KG1 (cell line): ENCODE data around the gene EFNB3.

Source experiments
- DNase-seq: peaks from one replicate; lab custom pipeline; 2025; lab: John Stamatoyannopoulos, UW

Gene EFNB3

DNA sequence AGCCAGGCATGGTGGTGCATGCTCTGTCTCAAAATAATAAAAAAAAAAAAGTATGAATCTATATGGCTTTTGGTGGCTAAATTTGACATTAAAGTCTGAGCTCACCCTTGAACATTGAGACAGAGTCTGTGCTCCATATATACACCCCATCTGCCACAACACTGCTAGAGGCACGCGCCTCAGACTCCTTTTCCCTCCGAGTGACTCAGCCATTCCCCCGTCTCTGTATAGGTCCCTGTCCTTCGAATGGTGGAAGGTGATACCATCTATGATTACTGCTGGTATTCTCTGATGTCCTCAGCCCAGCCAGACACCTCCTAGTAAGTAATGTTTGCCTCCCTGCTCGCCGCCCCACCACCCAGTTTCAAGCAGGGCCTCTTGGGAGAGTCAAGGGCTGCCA is 4.5 kb upstream of the EFNB3 start:
- DNase-seq = no peak

- no peak for DNase-seq
These were observed 3.3 kb upstream of the EFNB3 start for GRCh38 chr17:7701681-7702080.

DNA sequence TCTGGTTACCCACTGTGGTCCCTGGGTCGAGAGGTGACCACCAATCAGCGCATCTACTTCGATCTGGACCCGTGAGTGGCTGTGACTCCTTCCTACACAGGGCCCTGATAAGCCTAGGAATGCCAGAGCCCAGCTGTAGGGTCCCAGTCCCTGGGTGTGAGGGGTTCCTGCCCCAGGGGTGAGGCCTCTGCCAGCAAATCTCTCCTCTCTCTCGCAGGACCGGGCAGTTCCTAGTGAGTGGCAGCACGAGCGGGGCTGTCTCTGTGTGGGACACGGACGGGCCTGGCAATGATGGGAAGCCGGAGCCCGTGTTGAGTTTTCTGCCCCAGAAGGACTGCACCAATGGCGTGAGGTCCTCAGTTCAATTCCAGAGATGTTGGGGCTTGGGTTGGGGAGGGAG is 2.2 kb upstream of the EFNB3 start:
- no peak for DNase-seq

DNA sequence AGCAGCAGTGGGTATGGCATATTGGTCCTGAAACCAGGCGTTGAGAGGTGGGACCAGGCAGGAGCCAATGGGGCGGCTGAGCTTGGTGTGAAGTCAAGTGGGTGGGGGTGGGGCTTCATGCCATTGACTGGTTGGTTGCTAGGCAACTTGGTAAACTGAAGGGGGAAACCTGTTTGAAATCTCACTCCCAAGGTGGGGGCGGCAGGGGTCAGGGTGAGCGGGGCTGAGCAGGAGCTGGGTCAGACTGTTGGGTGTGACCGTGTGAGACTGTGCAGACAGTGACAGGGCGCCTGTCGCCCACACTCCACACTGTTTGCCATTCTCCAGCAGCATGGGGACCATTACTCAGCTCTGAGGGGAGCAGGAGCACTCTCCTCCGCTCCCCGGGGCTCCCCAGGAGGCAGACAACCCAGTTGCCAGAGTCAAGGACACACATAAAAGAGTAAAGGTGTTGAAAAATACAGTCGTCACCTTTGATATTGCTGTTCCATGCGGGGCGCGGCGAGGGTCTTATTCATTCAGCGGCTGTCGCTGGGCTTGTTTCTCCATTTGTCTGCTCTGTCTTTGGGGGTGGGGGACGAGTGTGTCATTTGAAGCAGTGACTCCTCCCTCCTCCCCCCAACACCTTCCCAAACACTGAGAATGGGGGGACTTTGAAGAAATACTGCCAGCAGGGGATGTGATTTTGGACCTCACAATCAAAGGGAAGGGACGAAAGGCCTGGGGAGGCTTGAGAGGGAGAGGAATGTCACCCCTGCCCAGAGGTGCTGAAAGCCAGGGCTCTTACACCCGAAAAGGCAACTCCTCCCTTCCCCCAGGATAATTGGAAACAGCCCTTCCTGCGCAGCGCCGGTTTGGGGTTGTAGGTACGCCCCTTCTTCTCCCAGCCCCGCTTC is 1.2 kb upstream of the EFNB3 start:
- no peak for DNase-seq

DNA sequence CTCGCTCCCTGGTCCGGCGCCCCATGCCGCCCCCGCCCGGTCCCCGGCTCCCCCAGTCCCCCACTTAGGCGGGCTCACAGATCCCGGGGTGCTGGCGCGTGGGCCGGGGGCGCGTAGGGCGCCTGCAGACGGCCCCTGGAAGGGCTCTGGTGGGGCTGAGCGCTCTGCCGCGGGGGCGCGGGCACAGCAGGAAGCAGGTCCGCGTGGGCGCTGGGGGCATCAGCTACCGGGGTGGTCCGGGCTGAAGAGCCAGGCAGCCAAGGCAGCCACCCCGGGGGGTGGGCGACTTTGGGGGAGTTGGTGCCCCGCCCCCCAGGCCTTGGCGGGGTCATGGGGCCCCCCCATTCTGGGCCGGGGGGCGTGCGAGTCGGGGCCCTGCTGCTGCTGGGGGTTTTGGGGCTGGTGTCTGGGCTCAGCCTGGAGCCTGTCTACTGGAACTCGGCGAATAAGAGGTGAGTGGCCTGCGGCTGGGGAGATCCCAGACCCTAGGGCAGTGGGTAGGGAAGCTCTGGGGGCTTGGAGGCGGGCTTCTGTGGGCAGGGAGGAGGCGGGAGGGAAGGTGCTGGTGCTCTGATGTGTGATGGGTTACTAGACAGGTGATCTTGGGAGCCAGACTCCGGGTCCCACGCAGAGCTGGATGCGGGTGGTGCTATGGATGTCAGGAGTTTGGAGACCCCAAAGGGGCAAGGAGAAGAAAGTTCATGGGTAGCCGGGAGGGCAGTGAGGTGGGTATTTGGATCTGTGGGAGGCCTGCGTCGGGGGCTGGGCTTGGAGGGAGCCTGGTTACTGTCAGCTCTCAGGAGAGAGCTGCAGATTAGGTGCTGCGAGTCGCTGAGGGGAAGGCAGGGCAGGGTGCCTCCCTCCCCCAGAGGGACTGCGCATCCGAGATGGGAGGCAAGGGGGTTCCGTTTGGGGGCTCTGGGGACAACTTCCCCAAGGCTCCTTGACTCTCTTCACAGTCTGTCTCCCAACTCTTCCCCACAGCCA is 560 bp downstream of the EFNB3 start:
- DNase-seq = no peak

DNA sequence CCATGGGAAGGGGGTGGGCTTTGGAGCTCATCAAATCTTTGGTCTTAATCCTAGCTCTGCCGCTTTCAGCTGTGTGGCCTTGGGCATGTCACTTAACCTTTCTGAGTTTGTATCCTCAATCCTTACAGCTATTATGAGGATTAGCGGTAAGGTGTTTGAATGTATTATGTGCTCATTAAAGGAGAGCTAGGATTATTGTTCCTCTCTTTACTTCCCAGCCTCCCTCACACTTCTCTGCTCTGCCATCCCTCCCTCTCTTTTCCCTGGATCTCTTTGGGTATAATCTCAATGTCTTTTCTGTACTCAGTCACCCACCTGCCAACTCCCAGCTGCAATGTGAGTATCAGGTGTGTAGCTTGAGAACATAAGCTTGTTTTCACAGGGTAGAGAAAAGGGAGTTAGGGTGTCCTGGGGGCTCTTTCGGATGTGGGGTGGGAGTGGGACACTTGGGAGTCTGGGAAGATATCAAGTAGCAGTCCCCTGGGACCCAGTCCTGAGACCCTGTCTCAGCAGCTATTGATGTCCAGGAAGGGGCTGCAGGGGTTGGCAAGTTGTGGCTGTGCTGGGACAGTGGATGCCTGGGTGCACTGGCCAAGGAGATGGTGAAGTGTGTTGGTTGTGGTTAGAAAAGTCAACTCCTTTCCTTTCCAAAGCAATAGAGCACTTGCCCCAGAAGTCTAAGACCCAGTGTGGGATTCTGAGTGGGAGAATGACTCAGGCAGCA is 1.8 kb downstream of the EFNB3 start:
- DNase-seq = no peak

GRCh38 chr17:7707446-7707845 is 2.4 kb downstream of the EFNB3 start:
- DNase-seq = no peak

GRCh38 chr17:7707858-7708750 is 3.1 kb downstream of the EFNB3 start:
- no peak for DNase-seq

DNA sequence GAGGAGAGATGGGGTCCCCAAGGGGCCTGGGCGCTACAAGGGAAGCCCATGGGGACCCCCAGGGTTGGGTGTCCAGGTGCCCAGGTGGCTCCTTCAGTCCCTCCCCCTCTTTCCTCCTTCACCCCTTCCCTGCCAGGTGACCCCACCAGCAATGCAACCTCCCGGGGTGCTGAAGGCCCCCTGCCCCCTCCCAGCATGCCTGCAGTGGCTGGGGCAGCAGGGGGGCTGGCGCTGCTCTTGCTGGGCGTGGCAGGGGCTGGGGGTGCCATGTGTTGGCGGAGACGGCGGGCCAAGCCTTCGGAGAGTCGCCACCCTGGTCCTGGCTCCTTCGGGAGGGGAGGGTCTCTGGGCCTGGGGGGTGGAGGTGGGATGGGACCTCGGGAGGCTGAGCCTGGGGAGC is 4.0 kb downstream of the EFNB3 start:
- DNase-seq = no peak

DNA sequence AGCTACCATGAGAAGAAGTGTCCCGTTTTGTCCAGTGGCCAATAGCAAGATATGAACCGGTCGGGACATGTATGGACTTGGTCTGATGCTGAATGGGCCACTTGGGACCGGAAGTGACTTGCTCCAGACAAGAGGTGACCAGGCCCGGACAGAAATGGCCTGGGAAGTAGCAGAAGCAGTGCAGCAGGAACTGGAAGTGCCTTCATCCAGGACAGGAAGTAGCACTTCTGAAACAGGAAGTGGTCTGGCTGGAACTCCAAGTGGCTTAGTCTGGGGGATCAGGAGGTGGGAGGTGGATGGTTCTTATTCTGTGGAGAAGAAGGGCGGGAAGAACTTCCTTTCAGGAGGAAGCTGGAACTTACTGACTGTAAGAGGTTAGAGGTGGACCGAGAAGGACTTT is 5.3 kb downstream of the EFNB3 start:
- DNase-seq = no peak

- no peak for DNase-seq
These were observed 6.2 kb downstream of the EFNB3 start for GRCh38 chr17:7711051-7711755.

GRCh38 chr17:7712111-7712771 is 7.2 kb downstream of the EFNB3 start:
- no peak for DNase-seq

GRCh38 chr17:7713782-7714181 is 8.8 kb downstream of the EFNB3 start:
- DNase-seq = no peak

GRCh38 chr17:7714721-7715594 is 10.0 kb downstream of the EFNB3 start:
- DNase-seq = no peak

DNA sequence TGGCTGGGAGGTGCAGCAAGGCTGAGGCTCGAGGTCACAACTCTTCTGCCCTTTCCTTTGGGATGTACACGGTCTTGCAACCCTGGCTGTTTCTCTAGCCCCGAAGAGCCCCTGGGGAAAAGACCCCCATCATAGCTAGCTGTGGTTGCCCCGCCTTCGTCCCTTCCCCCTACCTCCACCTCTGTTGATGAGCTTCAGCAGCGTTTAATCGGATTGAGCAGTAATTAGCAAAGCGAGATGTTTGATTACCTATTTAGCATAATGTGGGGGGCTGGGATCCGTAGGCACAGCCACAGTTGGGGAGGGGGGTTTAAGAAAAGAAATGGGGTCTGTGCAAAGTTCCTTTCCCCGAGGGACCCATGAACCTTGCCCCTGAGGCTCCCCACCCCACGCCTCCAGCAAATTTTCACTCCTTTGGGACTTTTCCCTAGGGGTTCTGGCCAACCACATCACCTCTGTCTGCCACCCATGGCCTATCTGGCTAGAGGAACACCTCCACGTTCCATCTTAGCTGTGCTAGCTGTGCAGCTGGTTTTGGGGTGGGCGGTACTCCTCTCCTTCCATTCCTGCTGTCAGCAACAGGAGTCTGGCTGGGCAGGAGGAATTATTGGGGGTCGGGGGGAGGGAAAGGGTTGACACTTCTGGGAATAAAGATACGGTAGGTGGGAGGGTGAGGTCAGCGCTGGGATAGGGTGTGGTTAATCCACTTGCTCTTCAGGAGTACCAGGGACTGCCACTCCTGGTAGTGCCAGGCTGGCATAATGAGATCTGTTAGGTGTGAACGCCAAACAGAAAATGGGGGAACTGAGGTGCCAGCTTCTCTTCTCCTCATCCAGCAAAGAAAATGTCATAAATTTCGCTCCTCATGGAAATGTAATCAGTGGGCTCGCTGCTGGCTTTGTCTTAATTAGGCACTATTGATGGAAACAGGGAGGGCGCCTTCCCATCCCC is 11.2 kb downstream of the EFNB3 start:
- no peak for DNase-seq

DNA sequence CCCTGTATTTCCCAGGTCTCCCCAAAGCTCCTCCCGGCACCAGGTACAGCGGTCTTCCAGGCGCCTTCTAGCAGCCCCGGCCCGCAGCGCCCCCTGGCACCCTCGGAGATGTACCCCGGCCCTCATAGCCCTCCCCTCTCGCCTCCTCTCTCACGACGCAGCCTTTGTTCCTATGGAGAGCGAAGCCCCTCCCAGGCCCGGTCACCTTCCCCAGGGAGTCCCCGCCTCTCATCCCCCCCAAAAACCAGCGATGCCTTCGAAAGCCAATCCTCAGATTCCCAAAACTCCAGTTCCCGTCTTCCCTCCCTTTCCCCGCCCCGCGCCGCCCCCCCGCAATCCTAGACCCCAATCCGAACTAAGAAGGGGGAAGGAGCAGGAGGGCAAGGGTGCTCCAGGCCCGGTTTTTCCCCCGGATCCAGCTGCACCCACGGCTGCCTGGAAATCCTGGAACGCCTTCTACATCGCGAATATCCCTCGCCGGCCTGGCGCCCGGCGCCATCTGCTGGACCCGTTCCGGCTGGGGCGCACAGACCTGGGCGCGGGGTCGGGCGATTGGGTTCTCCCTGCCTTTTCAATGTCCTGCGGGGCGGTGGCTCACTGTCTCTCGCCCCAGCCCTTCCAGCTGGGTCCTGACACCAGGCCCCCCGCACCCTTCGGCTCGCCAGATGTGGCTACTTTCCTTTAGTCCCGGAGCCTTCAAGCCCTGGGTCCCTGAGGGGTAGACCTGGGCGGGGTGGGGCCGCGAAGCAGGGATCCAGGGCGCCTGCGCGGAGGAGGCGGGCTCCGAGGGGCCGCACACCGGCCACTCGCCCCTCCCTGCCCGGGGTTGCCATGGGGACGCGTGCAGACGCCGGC is 12.1 kb downstream of the EFNB3 start, which contains the start of gene DNAH2:
TSS of gene DNAH2 (plus strand) at position 844 of the 855 bp plus-strand sequence. CDS start 1,991 bp downstream, outside the sequence.
- DNase-seq = no peak
